Endothelial cell of umbilical vein (primary cell): ENCODE results near the gene FAM53B.

Experiments
- EZH2 ChIP-seq: IDR thresholded peaks from 2 replicates; pipeline ENCODE4 v1.6.1; 2012; ENCODE audit warnings: borderline replicate concordance, low read depth, mild to moderate bottlenecking, moderate library complexity, low read length, inconsistent platforms; ENCODE audit not compliant: severe bottlenecking
- FOS ChIP-seq: IDR thresholded peaks from 2 replicates; pipeline ENCODE4 v1.6.1; 2011; ENCODE audit warnings: mild to moderate bottlenecking, low read length, moderate library complexity, borderline replicate concordance; ENCODE audit not compliant: insufficient read depth
- GATA2 ChIP-seq: IDR thresholded peaks from 2 replicates; pipeline ENCODE4 v1.7.0; 2011; ENCODE audit warnings: low read depth, mild to moderate bottlenecking, moderate library complexity, mixed read lengths, low read length; ENCODE audit not compliant: insufficient read length, insufficient read depth
- JUN ChIP-seq: IDR thresholded peaks from 2 replicates; pipeline ENCODE4 v1.6.1; 2011; ENCODE audit warnings: borderline replicate concordance, low read depth; ENCODE audit not compliant: insufficient read length, insufficient read depth
- MYC ChIP-seq: IDR thresholded peaks from one replicate; pipeline ENCODE4 v1.6.1; 2011; ENCODE audit warnings: mild to moderate bottlenecking, low read depth, low read length
- POLR2A ChIP-seq: IDR thresholded peaks from 2 replicates; pipeline ENCODE4 v1.6.1; 2012; ENCODE audit warnings: low read depth, mild to moderate bottlenecking, control low read depth, low read length
- POLR2AphosphoS5 ChIP-seq: IDR thresholded peaks from 2 replicates; pipeline ENCODE4 v1.6.1; 2012; ENCODE audit warnings: low read depth, mild to moderate bottlenecking, control low read depth, low read length, moderate library complexity; ENCODE audit not compliant: insufficient read depth
- TF ChIP-seq, protein P1 (sequence below), 2 donors: IDR thresholded peaks; 1 replicate in 1 of 2; 2 replicates in 1 of 2; pipeline ENCODE4 v1.5.1; 2011; ENCODE audit warnings: low read length in 2 of 2, mild to moderate bottlenecking in 2 of 2, moderate library complexity in 2 of 2, control low read depth in 1 of 2, inconsistent platforms in 1 of 2, low read depth in 1 of 2; ENCODE audit not compliant: insufficient read depth in 1 of 2; ENCODE audit errors: extremely low read depth in 1 of 2
- TF ChIP-seq, protein P2 (sequence below): IDR thresholded peaks from 2 replicates; pipeline ENCODE4 v1.6.1; 2011; ENCODE audit not compliant: insufficient read depth, insufficient read length

DNA sequence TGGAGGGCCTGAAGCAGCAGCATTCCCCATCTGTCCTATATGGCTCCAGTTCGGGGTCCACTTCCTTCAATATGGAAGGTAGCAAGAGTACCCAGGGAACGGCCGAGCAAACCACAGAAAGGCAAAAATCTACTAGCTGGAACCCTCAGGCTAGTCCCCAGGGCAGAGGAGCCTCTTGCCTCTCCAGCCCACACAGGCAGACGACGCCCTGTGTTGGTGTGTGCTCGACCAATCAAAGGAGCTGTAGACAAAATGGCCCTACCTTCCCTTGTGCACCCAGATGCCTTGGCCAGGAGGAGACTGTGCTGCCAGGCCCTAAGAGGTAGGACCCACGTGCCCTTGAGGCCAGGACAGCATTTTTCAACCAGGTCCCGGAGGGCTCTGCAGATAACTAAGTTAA is 91.5 kb downstream of the FAM53B start:
- TF ChIP-seq, protein P1, sequence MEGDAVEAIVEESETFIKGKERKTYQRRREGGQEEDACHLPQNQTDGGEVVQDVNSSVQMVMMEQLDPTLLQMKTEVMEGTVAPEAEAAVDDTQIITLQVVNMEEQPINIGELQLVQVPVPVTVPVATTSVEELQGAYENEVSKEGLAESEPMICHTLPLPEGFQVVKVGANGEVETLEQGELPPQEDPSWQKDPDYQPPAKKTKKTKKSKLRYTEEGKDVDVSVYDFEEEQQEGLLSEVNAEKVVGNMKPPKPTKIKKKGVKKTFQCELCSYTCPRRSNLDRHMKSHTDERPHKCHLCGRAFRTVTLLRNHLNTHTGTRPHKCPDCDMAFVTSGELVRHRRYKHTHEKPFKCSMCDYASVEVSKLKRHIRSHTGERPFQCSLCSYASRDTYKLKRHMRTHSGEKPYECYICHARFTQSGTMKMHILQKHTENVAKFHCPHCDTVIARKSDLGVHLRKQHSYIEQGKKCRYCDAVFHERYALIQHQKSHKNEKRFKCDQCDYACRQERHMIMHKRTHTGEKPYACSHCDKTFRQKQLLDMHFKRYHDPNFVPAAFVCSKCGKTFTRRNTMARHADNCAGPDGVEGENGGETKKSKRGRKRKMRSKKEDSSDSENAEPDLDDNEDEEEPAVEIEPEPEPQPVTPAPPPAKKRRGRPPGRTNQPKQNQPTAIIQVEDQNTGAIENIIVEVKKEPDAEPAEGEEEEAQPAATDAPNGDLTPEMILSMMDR (IDR thresholded peaks at IDR 0.05; ENCODE audit: extremely low read depth in 1 of 2, insufficient read depth in 1 of 2, low read depth in 1 of 2, low read length in 2 of 2): no peak
- TF ChIP-seq POLR2A (no peak), EZH2 (no peak), POLR2AphosphoS5 (no peak), JUN (no peak), MYC (no peak), GATA2 (no peak), FOS (no peak)
- TF ChIP-seq, protein P2, sequence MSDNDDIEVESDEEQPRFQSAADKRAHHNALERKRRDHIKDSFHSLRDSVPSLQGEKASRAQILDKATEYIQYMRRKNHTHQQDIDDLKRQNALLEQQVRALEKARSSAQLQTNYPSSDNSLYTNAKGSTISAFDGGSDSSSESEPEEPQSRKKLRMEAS: no peak
